CD14-positive monocyte (primary cell): ENCODE data around the gene PDK2. TPM values are rescaled to one million over a fixed set of nuclear protein-coding genes. Genes with fewer than 3 reads are reported as not detected.

ENCODE experiments used
- DNase-seq, 3 donors: peaks; one replicate each; pipeline ENCODE4 v3.0.0-alpha.2; 2011 to 2022
- H2AFZ ChIP-seq: 2 replicates; pipeline ENCODE4 v1.6.0; 2012; ENCODE audit warnings: mild to moderate bottlenecking, low read depth, low read length, inconsistent platforms; ENCODE audit not compliant: insufficient read depth, poor library complexity, severe bottlenecking
- H3K27ac ChIP-seq, 2 donors: 1 replicate in 1 of 2; 2 replicates in 1 of 2; pipeline ENCODE4 v1.5.1; 2012 to 2013; ENCODE audit warnings: low read length in 2 of 2, control low read depth in 1 of 2, inconsistent platforms in 1 of 2, low read depth in 1 of 2, mild to moderate bottlenecking in 1 of 2
- H3K27me3 ChIP-seq, 2 donors: one replicate each; pipeline versions ENCODE4 v1.6.0 to v1.6.1; 2011 to 2013; ENCODE audit warnings: low read length in 2 of 2; ENCODE audit not compliant: control insufficient read depth in 2 of 2, insufficient read depth in 2 of 2
- H3K36me3 ChIP-seq, 2 donors: replicated peaks in 1 of 2; 1 replicate in 1 of 2; 2 replicates in 1 of 2; pipeline versions ENCODE4 v1.5.1 to v1.6.1; 2012 to 2013; ENCODE audit warnings: low read length in 2 of 2, control low read depth in 1 of 2, inconsistent platforms in 1 of 2, mild to moderate bottlenecking in 1 of 2; ENCODE audit not compliant: insufficient read depth in 2 of 2, control insufficient read depth in 1 of 2
- H3K4me1 ChIP-seq, 2 donors: 1 replicate in 1 of 2; 2 replicates in 1 of 2; pipeline versions ENCODE4 v1.5.1 to v1.6.1; 2012 to 2013; ENCODE audit warnings: low read length in 2 of 2, control low read depth in 1 of 2, inconsistent platforms in 1 of 2, mild to moderate bottlenecking in 1 of 2, moderate library complexity in 1 of 2; ENCODE audit not compliant: insufficient read depth in 2 of 2, control insufficient read depth in 1 of 2
- H3K4me2 ChIP-seq: replicated peaks from 2 replicates; pipeline ENCODE3; 2012; ENCODE audit warnings: low read length, moderate library complexity, mild to moderate bottlenecking; ENCODE audit not compliant: poor library complexity, severe bottlenecking; ENCODE audit errors: extremely low read depth
- H3K4me3 ChIP-seq, 3 experiments: fragments of 200-600 bp in 1 of 3; sonication (generic) in 1 of 3; replicated peaks in 1 of 3; 1 replicate in 2 of 3; 2 replicates in 1 of 3; pipeline ENCODE4 v1.5.1; 2011 to 2013; ENCODE audit warnings: low read length in 3 of 3, mild to moderate bottlenecking in 3 of 3, control low read depth in 2 of 3, low read depth in 2 of 3, inconsistent platforms in 1 of 3, moderate library complexity in 1 of 3
- H3K79me2 ChIP-seq: 2 replicates; pipeline ENCODE4 v1.6.0; 2012; ENCODE audit warnings: mild to moderate bottlenecking, control low read depth, inconsistent platforms, low read length, moderate library complexity; ENCODE audit not compliant: insufficient read depth
- H3K9ac ChIP-seq: 2 replicates; pipeline ENCODE4 v1.6.0; 2017; ENCODE audit warnings: low read length, mild to moderate bottlenecking; ENCODE audit not compliant: insufficient read depth, poor library complexity, severe bottlenecking
- H3K9me3 ChIP-seq, 2 donors: replicated peaks in 1 of 2; 1 replicate in 1 of 2; 2 replicates in 1 of 2; pipeline versions ENCODE4 v1.5.1 to v1.6.1; 2012 to 2013; ENCODE audit warnings: low read length in 2 of 2, control low read depth in 1 of 2; ENCODE audit not compliant: control insufficient read depth in 1 of 2, insufficient read depth in 1 of 2
- H4K20me1 ChIP-seq: 2 replicates; pipeline ENCODE4 v1.6.0; 2012; ENCODE audit warnings: mild to moderate bottlenecking, low read length, control low read depth, moderate library complexity; ENCODE audit not compliant: insufficient read depth
- H3K27ac Mint-ChIP-seq, 7 donors: one replicate each; pipeline ENCODE4 v1.8.0; 2020; ENCODE audit warnings: mild to moderate bottlenecking in 7 of 7, mixed read lengths in 7 of 7, moderate library complexity in 6 of 7, inconsistent platforms in 2 of 7
- H3K27me3 Mint-ChIP-seq, 3 donors: one replicate each; pipeline ENCODE4 v1.8.0; 2021 to 2022; ENCODE audit warnings: low read depth in 3 of 3, mild to moderate bottlenecking in 3 of 3, mixed read lengths in 3 of 3, moderate library complexity in 3 of 3, inconsistent platforms in 1 of 3
- H3K36me3 Mint-ChIP-seq, 2 donors: one replicate each; pipeline ENCODE4 v1.8.0; 2020; ENCODE audit warnings: mixed read lengths in 2 of 2, inconsistent platforms in 1 of 2, mild to moderate bottlenecking in 1 of 2
- H3K4me1 Mint-ChIP-seq: one replicate; pipeline ENCODE4 v1.8.0; 2020; ENCODE audit warnings: mild to moderate bottlenecking, mixed read lengths
- H3K4me3 Mint-ChIP-seq, 2 donors: one replicate each; pipeline ENCODE4 v1.8.0; 2020; ENCODE audit warnings: mild to moderate bottlenecking in 2 of 2, mixed read lengths in 2 of 2, moderate library complexity in 1 of 2
- H3K9me3 Mint-ChIP-seq, 7 donors: one replicate each; pipeline ENCODE4 v1.8.0; 2020 to 2022; ENCODE audit warnings: mixed read lengths in 7 of 7, mild to moderate bottlenecking in 6 of 7, moderate library complexity in 6 of 7, inconsistent platforms in 2 of 7
- WGBS: methylation state at CpG from one replicate; pipeline ENCODE4 v1.1.5; 2013; ENCODE audit warnings: missing lambda C conversion rate; ENCODE audit not compliant: insufficient coverage; 5-methylcytosine and 5-hydroxymethylcytosine counted together
- intact Hi-C, 2 donors: fragments of 100-400 bp; cut with micrococcal nuclease; formaldehyde crosslinking; loops; one replicate each; pipeline versions ENCODE4 v1.15.0 to v1.15.1; 2023
- polyA plus RNA-seq, 3 donors: library from polyadenylated mRNA; depleted of rRNA in 1 of 3; unstranded in 2 of 3; stranded (reverse) in 1 of 3; fragments of 300-500 nt in 2 of 3; fragments of >200 nt in 1 of 3; fragmentation: Illumina TruSeq in 2 of 3; gene quantifications; 1 replicate in 2 of 3; 2 replicates in 1 of 3; pipeline ENCODE4 v1.2.3, GENCODE V29; 2012 to 2021
- TF ChIP-seq, protein P1 (sequence below): fragments of 200-600 bp; IDR thresholded peaks from one replicate; pipeline ENCODE4 v1.8.0; 2022; ENCODE audit warnings: antibody characterized with exemption, mild to moderate bottlenecking

Gene PDK2
- polyA plus RNA-seq, 3 donors = 15.9 to 43.0 (median 23.4) TPM

- peaks cover 4 to 8% (median 7%) of the 10 kb centered on the region in 3 donors for H3K27me3 Mint-ChIP-seq
- intact Hi-C loops = no loop called here
- no peaks in the 10 kb centered on the region for H3K36me3 Mint-ChIP-seq
- no peak overlapping the region for H2AFZ ChIP-seq
- no peaks in the 10 kb centered on the region for H3K27me3 ChIP-seq
- no peak overlapping the region for H3K27ac ChIP-seq
- H3K4me3 ChIP-seq = no peak overlapping the region
- WGBS = no CpG with 5 or more reads among the region's 2 CpGs
- no peak overlapping the region for H3K4me3 Mint-ChIP-seq
- H3K4me2 ChIP-seq = no peak overlapping the region
- DNase-seq = no peak
- H3K4me1 Mint-ChIP-seq = peaks cover 22% of the 10 kb centered on the region
- H3K9me3 ChIP-seq = no peaks in the 10 kb centered on the region
- no peaks in the 10 kb centered on the region for H3K9me3 Mint-ChIP-seq
- H4K20me1 ChIP-seq = no peaks in the 10 kb centered on the region
- H3K9ac ChIP-seq = no peak overlapping the region
- H3K79me2 ChIP-seq = peaks cover 7% of the 10 kb centered on the region
- no peaks in the 10 kb centered on the region for H3K36me3 ChIP-seq
- no peak overlapping the region for H3K27ac Mint-ChIP-seq
- peaks cover 16 to 23% of the 10 kb centered on the region in 2 donors for H3K4me1 ChIP-seq
- TF ChIP-seq, protein P1, sequence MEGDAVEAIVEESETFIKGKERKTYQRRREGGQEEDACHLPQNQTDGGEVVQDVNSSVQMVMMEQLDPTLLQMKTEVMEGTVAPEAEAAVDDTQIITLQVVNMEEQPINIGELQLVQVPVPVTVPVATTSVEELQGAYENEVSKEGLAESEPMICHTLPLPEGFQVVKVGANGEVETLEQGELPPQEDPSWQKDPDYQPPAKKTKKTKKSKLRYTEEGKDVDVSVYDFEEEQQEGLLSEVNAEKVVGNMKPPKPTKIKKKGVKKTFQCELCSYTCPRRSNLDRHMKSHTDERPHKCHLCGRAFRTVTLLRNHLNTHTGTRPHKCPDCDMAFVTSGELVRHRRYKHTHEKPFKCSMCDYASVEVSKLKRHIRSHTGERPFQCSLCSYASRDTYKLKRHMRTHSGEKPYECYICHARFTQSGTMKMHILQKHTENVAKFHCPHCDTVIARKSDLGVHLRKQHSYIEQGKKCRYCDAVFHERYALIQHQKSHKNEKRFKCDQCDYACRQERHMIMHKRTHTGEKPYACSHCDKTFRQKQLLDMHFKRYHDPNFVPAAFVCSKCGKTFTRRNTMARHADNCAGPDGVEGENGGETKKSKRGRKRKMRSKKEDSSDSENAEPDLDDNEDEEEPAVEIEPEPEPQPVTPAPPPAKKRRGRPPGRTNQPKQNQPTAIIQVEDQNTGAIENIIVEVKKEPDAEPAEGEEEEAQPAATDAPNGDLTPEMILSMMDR = no peak
Observed at GRCh38 chr17:50091918-50092285, 3.2 kb upstream of the PDK2 start.

- Mint-ChIP-seq H3K4me3 (peak overlapping the region in 1 of 2 donors; percentile 62), H3K9me3 (no peaks in the 10 kb centered on the region), H3K4me1 (peaks cover 24% of the 10 kb centered on the region), H3K27ac (no peak overlapping the region), H3K36me3 (peaks cover 2 to 6% of the 10 kb centered on the region in 2 donors), H3K27me3 (peaks cover 4 to 8% (median 7%) of the 10 kb centered on the region in 3 donors)
- intact Hi-C loops = no loop called here
- H3K27ac ChIP-seq = no peak overlapping the region
- no peak overlapping the region for H3K9ac ChIP-seq
- H3K4me1 ChIP-seq = peaks cover 16 to 23% of the 10 kb centered on the region in 2 donors
- TF ChIP-seq, protein P1 = no peak
- no peak for DNase-seq
- H3K4me3 ChIP-seq = no peak overlapping the region
- peaks cover 4 to 5% of the 10 kb centered on the region in 2 donors for H3K36me3 ChIP-seq
- peaks cover 7% of the 10 kb centered on the region for H3K79me2 ChIP-seq
- H2AFZ ChIP-seq = no peak overlapping the region
- H3K4me2 ChIP-seq = no peak overlapping the region
- H3K9me3 ChIP-seq = no peaks in the 10 kb centered on the region
- H4K20me1 ChIP-seq = no peaks in the 10 kb centered on the region
- H3K27me3 ChIP-seq = no peaks in the 10 kb centered on the region
- WGBS = 92% methylated on average over 3 of the region's 3 CpGs
Observed at GRCh38 chr17:50093246-50093645, 1.9 kb upstream of the PDK2 start.
